IgD-negative memory B cell (primary cell): ENCODE data around the gene NLE1. TPM values are rescaled to one million over a fixed set of nuclear protein-coding genes. Genes with fewer than 3 reads are reported as not detected.
"Not testable (repeated sequence)": the region's sequence is repeated elsewhere in the genome, so short reads cannot be mapped to it uniquely, and the experiment has no call there.

ENCODE experiments used
- H3K27ac Mint-ChIP-seq, 3 donors: one replicate each; pipeline ENCODE4 v1.8.0; 2020 to 2022; ENCODE audit warnings: mild to moderate bottlenecking in 3 of 3, mixed read lengths in 3 of 3, moderate library complexity in 1 of 3
- H3K27me3 Mint-ChIP-seq: one replicate; pipeline ENCODE4 v1.8.0; 2021; ENCODE audit warnings: mixed read lengths
- H3K36me3 Mint-ChIP-seq: one replicate; pipeline ENCODE4 v1.8.0; 2020; ENCODE audit warnings: mild to moderate bottlenecking, mixed read lengths
- H3K4me1 Mint-ChIP-seq, 3 donors: one replicate each; pipeline ENCODE4 v1.8.0; 2020 to 2022; ENCODE audit warnings: mixed read lengths in 3 of 3, mild to moderate bottlenecking in 1 of 3
- H3K4me3 Mint-ChIP-seq, 4 donors: one replicate each; pipeline ENCODE4 v1.8.0; 2020 to 2022; ENCODE audit warnings: mild to moderate bottlenecking in 4 of 4, mixed read lengths in 4 of 4, moderate library complexity in 3 of 4
- H3K9me3 Mint-ChIP-seq, 3 donors: one replicate each; pipeline ENCODE4 v1.8.0; 2020 to 2021; ENCODE audit warnings: mixed read lengths in 3 of 3, mild to moderate bottlenecking in 1 of 3
- polyA plus RNA-seq: library from polyadenylated mRNA; unstranded; fragments of 300-500 nt; fragmentation: Illumina TruSeq; gene quantifications from one replicate; pipeline ENCODE4 v1.2.3, GENCODE V29; 2021

Gene NLE1
- polyA plus RNA-seq: 6.0 TPM

GRCh38 chr17:35141681-35142466, at the start of gene NLE1:
Gene NLE1 (minus strand): TSS chr17:35142303. CDS start chr17:35142275, 28 bp downstream.
- Mint-ChIP-seq H3K27ac (peak within 1 kb of the TSS in 2 of 3 donors; percentile 71 to 76), H3K36me3 (no peaks in the 10 kb centered on the region), H3K4me1 (peaks cover 4 to 6% (median 6%) of the 10 kb centered on the region in 3 donors), H3K9me3 (no peaks in the 10 kb centered on the region), H3K4me3 (peak within 1 kb of the TSS; percentile 87 to 95 (median 91)), H3K27me3 (no peaks in the 10 kb centered on the region)

- Mint-ChIP-seq H3K9me3 (no peaks in the 10 kb centered on the region), H3K27me3 (peaks cover 8% of the 10 kb centered on the region), H3K27ac (no peak overlapping the region), H3K4me1 (no peaks in the 10 kb centered on the region), H3K36me3 (peaks cover under 1% of the 10 kb centered on the region), H3K4me3 (no peak overlapping the region)
Measured at GRCh38 chr17:35191001-35191695, 49.0 kb upstream of the NLE1 start.

- no peaks in the 10 kb centered on the region for H3K36me3 Mint-ChIP-seq
- H3K27me3 Mint-ChIP-seq: peaks cover 8% of the 10 kb centered on the region
- peaks cover 0 to 4% (median 2%) of the 10 kb centered on the region in 3 donors for H3K4me1 Mint-ChIP-seq
- H3K27ac Mint-ChIP-seq: no peak overlapping the region
- H3K4me3 Mint-ChIP-seq: no peak overlapping the region
- H3K9me3 Mint-ChIP-seq: no peaks in the 10 kb centered on the region
Measured at GRCh38 chr17:35189291-35189690, 47.2 kb upstream of the NLE1 start.

- H3K9me3 Mint-ChIP-seq: no peaks in the 10 kb centered on the region
- peak overlapping the region in 1 of 3 donors; percentile 20 for H3K27ac Mint-ChIP-seq
- H3K4me1 Mint-ChIP-seq: peaks cover 0 to 4% (median 2%) of the 10 kb centered on the region in 3 donors
- no peak overlapping the region for H3K4me3 Mint-ChIP-seq
- no peaks in the 10 kb centered on the region for H3K36me3 Mint-ChIP-seq
- peaks cover 13% of the 10 kb centered on the region for H3K27me3 Mint-ChIP-seq
Measured at GRCh38 chr17:35188111-35188510, 46.0 kb upstream of the NLE1 start.

- H3K4me1 Mint-ChIP-seq: peaks cover 0 to 4% (median 2%) of the 10 kb centered on the region in 3 donors
- H3K9me3 Mint-ChIP-seq: no peaks in the 10 kb centered on the region
- no peaks in the 10 kb centered on the region for H3K36me3 Mint-ChIP-seq
- no peak overlapping the region for H3K4me3 Mint-ChIP-seq
- no peak overlapping the region for H3K27ac Mint-ChIP-seq
- peaks cover 15% of the 10 kb centered on the region for H3K27me3 Mint-ChIP-seq
Measured at GRCh38 chr17:35187481-35187880, 45.4 kb upstream of the NLE1 start.

- no peaks in the 10 kb centered on the region for H3K36me3 Mint-ChIP-seq
- no peak overlapping the region for H3K4me3 Mint-ChIP-seq
- H3K27ac Mint-ChIP-seq: no peak overlapping the region
- peaks cover 15% of the 10 kb centered on the region for H3K27me3 Mint-ChIP-seq
- peaks cover 0 to 2% (median 0%) of the 10 kb centered on the region in 3 donors for H3K9me3 Mint-ChIP-seq
- peaks cover 0 to 4% (median 2%) of the 10 kb centered on the region in 3 donors for H3K4me1 Mint-ChIP-seq
Measured at GRCh38 chr17:35185849-35186248, 43.7 kb upstream of the NLE1 start.

GRCh38 chr17:35184274-35184673, 42.2 kb upstream of the NLE1 start:
- peaks cover 0 to 4% (median 2%) of the 10 kb centered on the region in 3 donors for H3K4me1 Mint-ChIP-seq
- peaks cover 12% of the 10 kb centered on the region for H3K27me3 Mint-ChIP-seq
- no peak overlapping the region for H3K27ac Mint-ChIP-seq
- peaks cover 0 to 2% (median 0%) of the 10 kb centered on the region in 3 donors for H3K9me3 Mint-ChIP-seq
- H3K36me3 Mint-ChIP-seq: no peaks in the 10 kb centered on the region
- H3K4me3 Mint-ChIP-seq: no peak overlapping the region

GRCh38 chr17:35183332-35183731, 41.2 kb upstream of the NLE1 start:
- Mint-ChIP-seq H3K27me3 (peaks cover 12% of the 10 kb centered on the region), H3K4me3 (no peak overlapping the region), H3K9me3 (peaks cover 0 to 2% (median 0%) of the 10 kb centered on the region in 3 donors), H3K4me1 (peaks cover 0 to 4% (median 2%) of the 10 kb centered on the region in 3 donors), H3K27ac (no peak overlapping the region), H3K36me3 (no peaks in the 10 kb centered on the region)

- not testable (repeated sequence) for H3K4me1 Mint-ChIP-seq, H3K4me3 Mint-ChIP-seq, H3K36me3 Mint-ChIP-seq, H3K27ac Mint-ChIP-seq, H3K9me3 Mint-ChIP-seq
- H3K27me3 Mint-ChIP-seq: peaks cover 12% of the 10 kb centered on the region
Measured at GRCh38 chr17:35179379-35179778, 37.3 kb upstream of the NLE1 start.

- peaks cover 2% of the 10 kb centered on the region for H3K27me3 Mint-ChIP-seq
- H3K27ac Mint-ChIP-seq: no peak overlapping the region
- H3K4me1 Mint-ChIP-seq: no peaks in the 10 kb centered on the region
- no peaks in the 10 kb centered on the region for H3K9me3 Mint-ChIP-seq
- H3K4me3 Mint-ChIP-seq: no peak overlapping the region
- H3K36me3 Mint-ChIP-seq: no peaks in the 10 kb centered on the region
Measured at GRCh38 chr17:35176897-35177296, 34.8 kb upstream of the NLE1 start.

GRCh38 chr17:35175638-35176415, 33.7 kb upstream of the NLE1 start:
- peaks cover 5% of the 10 kb centered on the region for H3K27me3 Mint-ChIP-seq

GRCh38 chr17:35174835-35175334, 32.8 kb upstream of the NLE1 start:
- Mint-ChIP-seq H3K4me3 (no peak overlapping the region), H3K27me3 (peaks cover 5% of the 10 kb centered on the region), H3K9me3 (no peaks in the 10 kb centered on the region), H3K27ac (no peak overlapping the region), H3K4me1 (peaks cover 0 to 2% (median 0%) of the 10 kb centered on the region in 3 donors), H3K36me3 (no peaks in the 10 kb centered on the region)

More at GRCh38 chr17:35175638-35176415, 33.7 kb upstream of the NLE1 start:
- Mint-ChIP-seq H3K4me1 (peaks cover 0 to 2% (median 0%) of the 10 kb centered on the region in 3 donors), H3K36me3 (no peaks in the 10 kb centered on the region), H3K27ac (no peak overlapping the region), H3K9me3 (no peaks in the 10 kb centered on the region), H3K4me3 (no peak overlapping the region)

- not testable (repeated sequence) for H3K36me3 Mint-ChIP-seq, H3K4me1 Mint-ChIP-seq, H3K27ac Mint-ChIP-seq, H3K4me3 Mint-ChIP-seq, H3K9me3 Mint-ChIP-seq
- H3K27me3 Mint-ChIP-seq: peaks cover 11% of the 10 kb centered on the region
Measured at GRCh38 chr17:35172321-35172720, 30.2 kb upstream of the NLE1 start.

- peaks cover 11% of the 10 kb centered on the region for H3K27me3 Mint-ChIP-seq
- H3K36me3 Mint-ChIP-seq: no peaks in the 10 kb centered on the region
- peaks cover 0 to 2% (median 0%) of the 10 kb centered on the region in 3 donors for H3K4me1 Mint-ChIP-seq
- H3K27ac Mint-ChIP-seq: no peak overlapping the region
- H3K9me3 Mint-ChIP-seq: no peaks in the 10 kb centered on the region
- no peak overlapping the region for H3K4me3 Mint-ChIP-seq
Measured at GRCh38 chr17:35171834-35172233, 29.7 kb upstream of the NLE1 start.
